ENCODE results near the gene ZRANB1.

ZRANB1 gene

DNA sequence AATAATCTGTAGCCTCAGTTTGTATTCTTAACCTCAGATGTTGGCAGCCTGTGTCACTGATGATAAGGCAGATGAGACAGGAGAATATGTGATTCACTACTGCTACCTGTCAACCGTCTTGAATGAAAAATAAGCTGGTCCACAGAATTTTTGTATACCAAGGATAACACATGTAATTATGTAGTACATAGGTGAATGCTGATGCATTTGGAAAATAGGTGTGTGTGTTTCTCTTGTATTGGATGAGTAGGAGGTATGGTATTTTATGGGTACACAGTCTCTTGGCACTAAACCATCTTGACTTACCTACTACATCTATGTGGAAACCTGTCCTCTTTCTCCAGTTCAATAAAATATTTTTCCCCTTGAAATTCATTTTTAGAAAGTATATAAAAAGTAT is 20.7 kb upstream of the ZRANB1 start:
- no peak for DNase-seq (ENCODE audit: low spot score)
- FAIRE-seq, result no peak

- no peak for DNase-seq (ENCODE audit: low spot score)
- FAIRE-seq, result no peak
Observed at GRCh38 chr10:124923684-124924083, 18.2 kb upstream of the ZRANB1 start.

GRCh38 chr10:124926548-124926947 is 15.4 kb upstream of the ZRANB1 start:
- FAIRE-seq (no peak), DNase-seq (ENCODE audit: low spot score) (no peak)

GRCh38 chr10:124928087-124928486 is 13.8 kb upstream of the ZRANB1 start:
- FAIRE-seq (no peak), DNase-seq (ENCODE audit: low spot score) (no peak)

DNA sequence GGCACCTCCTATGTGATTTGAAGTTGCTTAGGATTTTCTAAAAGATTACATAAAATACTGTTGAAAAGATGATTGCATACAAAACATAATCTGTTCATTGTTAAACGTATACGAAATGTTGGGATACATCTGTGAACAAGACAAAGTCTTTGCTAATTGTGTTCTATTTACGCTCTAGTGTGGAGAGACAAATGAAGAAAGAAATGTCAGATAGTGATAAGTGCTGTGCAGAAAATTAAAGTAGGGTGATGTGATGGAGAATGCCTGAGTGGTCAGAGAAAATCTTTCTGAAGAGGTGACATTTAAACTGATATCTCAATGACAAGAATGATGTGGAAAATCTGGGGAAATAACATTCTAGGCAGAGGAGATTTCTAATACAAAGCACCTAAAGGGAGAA is 13.4 kb upstream of the ZRANB1 start:
- FAIRE-seq (no peak), DNase-seq (ENCODE audit: low spot score) (no peak)

GRCh38 chr10:124935946-124936345 is 6.0 kb upstream of the ZRANB1 start:
- DNase-seq (ENCODE audit: low spot score) (no peak), FAIRE-seq (no peak)

DNA sequence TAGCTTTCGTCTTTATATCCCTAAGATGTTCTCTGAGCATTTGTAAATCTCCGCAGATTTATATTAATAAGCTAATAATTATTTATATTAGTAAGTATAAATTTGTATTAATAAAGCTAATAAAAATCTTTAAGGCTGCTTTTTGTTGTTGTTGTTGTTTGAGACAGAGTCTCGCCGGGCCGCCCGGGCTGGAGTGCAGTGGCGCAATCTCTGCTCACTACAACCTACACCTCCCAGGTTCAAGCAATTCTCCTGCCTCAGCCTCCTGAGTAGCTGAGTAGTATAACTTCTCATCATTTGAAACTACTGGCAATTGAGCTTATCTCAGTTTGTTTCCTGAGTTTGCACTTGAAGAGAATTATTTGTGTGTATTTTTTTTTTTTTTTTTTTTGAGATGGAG is 5.1 kb upstream of the ZRANB1 start:
- DNase-seq (ENCODE audit: low spot score), result no peak
- no peak for FAIRE-seq

- no peak for FAIRE-seq
- no peak for DNase-seq (ENCODE audit: low spot score)
Observed at GRCh38 chr10:124939290-124939689, 2.6 kb upstream of the ZRANB1 start.

DNA sequence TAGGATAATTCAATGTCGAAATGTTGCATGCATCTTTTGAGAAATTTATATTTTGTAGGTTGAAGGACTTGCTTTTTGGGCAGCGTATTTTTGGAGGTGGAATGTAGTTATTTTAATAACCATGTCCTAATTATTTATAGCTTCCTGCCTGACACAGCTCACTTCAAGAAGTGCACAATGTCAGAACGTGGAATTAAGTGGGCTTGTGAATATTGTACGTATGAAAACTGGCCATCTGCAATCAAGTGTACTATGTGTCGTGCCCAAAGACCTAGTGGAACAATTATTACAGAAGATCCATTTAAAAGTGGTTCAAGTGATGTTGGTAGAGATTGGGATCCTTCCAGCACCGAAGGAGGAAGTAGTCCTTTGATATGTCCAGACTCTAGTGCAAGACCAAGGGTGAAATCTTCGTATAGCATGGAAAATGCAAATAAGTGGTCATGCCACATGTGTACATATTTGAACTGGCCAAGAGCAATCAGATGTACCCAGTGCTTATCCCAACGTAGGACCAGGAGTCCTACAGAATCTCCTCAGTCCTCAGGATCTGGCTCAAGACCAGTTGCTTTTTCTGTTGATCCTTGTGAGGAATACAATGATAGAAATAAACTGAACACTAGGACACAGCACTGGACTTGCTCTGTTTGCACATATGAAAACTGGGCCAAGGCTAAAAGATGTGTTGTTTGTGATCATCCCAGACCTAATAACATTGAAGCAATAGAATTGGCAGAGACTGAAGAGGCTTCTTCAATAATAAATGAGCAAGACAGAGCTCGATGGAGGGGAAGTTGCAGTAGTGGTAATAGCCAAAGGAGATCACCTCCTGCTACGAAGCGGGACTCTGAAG is 620 bp downstream of the ZRANB1 start:
- FAIRE-seq, result no peak

DNA sequence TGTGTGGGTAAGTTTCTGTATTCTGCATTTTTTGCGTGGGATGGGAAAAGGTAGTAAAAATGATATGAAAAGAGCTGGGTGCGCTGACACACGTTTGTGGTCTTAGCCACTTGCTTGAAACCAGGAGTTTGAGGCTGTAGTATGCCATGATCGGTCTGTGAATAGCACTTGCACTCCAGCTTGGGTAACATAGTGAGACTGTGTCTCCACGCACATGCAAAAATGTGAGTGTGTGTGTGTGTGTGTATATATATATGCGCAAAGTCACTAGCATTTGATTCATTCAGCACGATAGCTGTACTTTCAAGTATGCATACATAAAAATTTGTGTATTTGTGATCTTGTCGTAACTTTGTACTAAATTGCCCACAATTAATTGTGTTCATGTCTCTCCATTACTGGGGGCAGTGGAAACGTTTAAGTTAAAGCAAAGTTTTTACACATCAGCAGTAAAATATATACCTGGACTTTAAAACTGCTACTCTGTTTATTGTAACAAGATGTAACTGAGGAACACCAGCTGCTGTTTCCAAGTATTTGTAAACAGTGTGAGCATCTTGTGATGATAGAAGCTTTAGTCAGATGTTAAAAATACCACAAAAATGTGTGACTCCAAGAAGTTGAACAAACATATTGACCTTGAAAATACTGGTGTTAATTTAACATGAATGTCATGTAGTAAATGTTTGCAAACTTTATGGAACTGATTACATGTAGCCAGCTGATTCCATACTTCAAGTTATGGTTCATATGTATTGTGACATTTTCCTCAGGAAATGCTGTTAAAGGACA is 1.6 kb downstream of the ZRANB1 start:
- no peak for FAIRE-seq
- peak; percentile 28 for DNase-seq (ENCODE audit: low spot score)

More for the DNA sequence above, 620 bp downstream of the ZRANB1 start:
- no peak for DNase-seq (ENCODE audit: low spot score)

GRCh38 chr10:124944982-124945381 is 3.1 kb downstream of the ZRANB1 start:
- FAIRE-seq (no peak), DNase-seq (ENCODE audit: low spot score) (no peak)

DNA sequence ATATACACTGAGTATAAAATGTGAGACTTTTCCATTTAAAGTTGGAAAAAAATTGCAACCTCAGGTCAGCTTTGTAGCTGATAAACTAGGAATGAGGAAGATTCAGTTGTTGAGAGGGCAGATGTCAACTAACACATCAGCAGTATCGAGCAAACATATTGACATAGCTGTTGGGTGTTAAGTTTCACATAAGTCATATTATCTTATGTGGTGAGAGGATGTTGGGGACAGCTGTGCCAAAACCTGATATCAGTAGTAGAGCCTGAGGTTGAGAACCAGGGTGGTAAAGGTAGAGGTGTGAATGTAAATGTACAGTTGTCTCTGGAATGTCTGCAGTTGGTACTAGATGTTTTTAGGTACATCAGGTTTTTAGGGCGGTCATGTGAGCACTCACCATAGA is 5.0 kb downstream of the ZRANB1 start:
- FAIRE-seq (no peak), DNase-seq (ENCODE audit: low spot score) (no peak)

DNA sequence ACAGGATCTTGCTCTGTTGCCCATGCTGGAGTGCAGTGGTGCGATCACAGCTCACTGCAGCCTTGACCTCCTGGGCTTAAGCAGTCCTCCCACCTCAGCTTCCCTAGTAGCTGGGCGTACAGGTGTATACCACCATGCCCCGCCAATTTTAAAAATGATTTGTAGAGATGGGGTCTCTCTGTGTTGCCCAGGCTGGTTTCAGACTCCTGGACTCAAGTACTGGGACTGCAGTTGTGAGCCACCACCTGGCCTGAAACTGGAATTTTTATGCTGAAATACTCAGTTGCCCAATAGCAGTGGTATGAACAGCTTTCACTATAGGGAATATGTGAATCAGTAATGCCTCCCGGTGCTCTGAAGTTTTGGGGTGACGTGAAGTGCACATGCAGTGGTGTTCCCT is 7.6 kb downstream of the ZRANB1 start:
- DNase-seq (ENCODE audit: low spot score), result no peak
- FAIRE-seq, result no peak

DNA sequence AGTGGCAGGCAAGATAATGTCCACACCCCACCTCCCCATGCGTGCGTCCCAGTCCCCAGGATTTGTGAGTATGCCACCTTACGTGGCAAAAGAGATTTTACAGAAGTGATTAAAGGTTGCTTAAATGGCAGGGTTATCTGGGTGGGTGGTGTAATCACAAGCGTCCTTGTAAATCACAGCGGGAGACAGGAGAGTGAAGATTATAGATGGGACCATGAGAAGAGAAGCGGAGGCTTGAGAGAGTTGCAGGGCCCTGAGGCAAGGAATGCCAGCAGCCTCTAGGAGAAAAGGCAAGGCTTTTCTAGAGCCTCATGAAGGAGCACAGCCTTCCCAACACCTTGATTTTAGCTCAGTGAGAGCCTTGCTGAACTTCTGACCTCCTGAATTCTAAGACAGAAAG is 10.2 kb downstream of the ZRANB1 start:
- DNase-seq (ENCODE audit: low spot score) (no peak), FAIRE-seq (no peak)

DNA sequence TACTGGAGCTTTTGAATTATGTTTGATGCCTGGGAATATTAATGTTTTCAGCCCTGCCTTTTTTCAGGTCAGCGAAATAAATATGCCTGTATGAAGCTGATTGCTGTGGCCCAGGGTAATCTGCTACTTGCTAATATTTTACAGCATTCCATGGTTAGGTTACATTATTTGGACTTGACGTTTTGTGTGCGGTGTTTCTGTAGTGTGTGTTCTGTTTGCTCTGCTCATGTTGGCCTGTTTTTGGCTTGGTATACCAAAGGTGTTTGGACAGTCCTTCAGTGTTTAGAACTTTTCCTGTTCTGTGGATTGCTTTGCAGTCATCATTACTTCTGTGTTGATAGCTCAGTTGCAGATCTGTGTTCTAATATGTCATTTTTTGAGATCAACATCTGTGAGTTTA is 11.5 kb downstream of the ZRANB1 start:
- DNase-seq (ENCODE audit: low spot score) (no peak), FAIRE-seq (no peak)

- no peak for DNase-seq (ENCODE audit: low spot score)
- FAIRE-seq, result no peak
Observed at GRCh38 chr10:124955243-124955642, 13.3 kb downstream of the ZRANB1 start.

GRCh38 chr10:124955868-124956267 is 13.9 kb downstream of the ZRANB1 start:
- FAIRE-seq (no peak), DNase-seq (ENCODE audit: low spot score) (no peak)

DNA sequence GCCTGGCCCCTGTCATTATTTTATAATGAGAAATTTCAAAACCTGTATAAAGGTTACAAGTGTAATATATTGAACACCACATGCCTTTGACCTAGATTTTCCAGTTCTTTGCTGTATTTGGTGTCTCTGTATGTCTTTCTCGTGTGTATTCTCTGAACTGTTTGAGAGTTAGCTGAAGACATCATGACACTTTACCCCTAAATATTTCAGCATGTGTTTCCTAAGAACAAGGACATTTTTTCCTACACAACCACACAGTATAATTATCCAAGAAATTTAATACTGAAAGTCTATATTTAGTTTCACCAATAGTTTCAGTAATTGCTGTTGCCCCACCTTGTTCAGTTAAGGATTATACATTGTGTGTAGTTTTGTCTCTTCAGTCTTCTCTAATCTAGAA is 14.8 kb downstream of the ZRANB1 start:
- no peak for DNase-seq (ENCODE audit: low spot score)
- no peak for FAIRE-seq

DNA sequence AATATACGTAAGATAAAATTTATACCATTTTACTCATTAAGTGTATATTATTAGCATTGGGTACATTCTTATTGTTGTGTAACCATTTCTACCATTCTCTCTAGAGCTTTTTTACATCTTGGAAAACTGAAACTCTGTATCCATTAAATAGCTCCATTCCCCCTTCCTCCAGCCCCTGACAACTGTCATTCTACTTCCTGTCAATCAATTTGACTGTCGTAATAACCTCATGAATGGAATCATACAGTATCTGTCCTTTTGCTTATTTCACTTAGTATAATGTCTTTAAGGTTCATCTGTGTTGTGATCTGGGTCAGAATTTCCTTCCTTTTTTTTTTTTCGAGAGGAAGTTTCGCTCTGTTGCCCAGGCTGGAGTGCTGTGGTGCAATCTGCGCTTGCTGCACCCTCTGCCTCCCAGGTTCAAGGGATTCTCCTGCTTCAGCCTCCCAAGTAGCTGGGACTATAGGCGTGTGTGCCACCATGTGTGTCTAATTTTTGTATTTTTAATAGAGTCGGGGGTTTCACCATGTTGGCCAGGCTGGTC is 15.6 kb downstream of the ZRANB1 start:
- FAIRE-seq (no peak), DNase-seq (ENCODE audit: low spot score) (no peak)

DNA sequence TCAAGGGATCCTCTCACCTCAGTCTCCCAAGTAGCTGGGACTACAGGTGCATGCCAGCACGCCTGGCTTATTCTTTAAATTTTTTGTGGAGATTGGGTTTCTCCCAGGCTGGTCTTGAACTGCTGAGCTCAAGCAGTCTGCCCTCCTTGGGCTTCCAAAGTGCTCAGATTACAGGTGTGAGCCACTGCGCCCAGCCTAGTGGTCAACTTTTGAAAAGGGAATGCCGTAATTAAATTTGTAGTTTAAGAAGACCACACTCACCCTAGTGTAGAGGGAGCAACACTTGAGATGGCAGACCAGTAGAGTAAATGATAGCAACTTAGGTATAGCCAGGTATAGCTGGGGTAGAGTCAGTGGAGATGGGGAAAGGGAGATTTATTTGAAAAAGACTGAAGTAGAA is 17.6 kb downstream of the ZRANB1 start:
- no peak for DNase-seq (ENCODE audit: low spot score)
- no peak for FAIRE-seq

DNA sequence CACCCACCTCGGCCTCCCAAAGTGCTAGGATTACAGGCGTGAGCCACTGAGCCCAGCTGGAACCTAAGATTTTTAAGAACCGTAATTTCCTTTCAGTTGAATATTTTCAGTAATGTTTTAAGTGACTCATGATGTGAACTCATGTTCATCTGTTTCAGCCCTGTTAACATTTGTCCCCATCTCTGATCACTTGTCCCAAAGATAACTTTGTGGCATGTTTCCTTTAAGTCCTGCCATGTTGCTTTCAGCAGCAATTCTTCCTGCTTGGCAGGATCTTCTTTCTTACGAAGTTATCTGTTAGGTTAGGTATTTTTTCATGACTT is 19.3 kb downstream of the ZRANB1 start:
- peak; percentile 8 for DNase-seq (ENCODE audit: low spot score)
- FAIRE-seq, result peak; percentile 38

DNA sequence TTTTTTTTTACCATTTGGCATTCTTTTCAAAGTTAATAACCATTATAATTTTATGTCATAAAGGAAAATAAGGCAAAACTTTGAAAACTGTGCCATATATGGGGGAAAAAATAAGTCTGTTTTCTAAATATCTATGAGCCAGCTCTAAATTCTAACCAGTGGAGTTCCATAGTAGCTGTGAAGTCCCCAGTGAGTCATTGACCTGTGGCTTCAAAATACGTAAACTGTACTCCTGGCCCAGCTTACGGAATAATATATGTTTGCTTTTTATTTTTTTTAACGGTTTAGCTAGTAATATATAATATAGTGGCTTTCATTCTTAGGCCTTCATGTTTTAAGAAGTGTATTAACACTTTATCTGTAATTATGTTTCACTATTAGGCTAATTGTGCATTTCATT is 20.5 kb downstream of the ZRANB1 start:
- peak; percentile 42 for FAIRE-seq
- DNase-seq (ENCODE audit: low spot score), result no peak
